WTC11 (cell line): ENCODE measurements around the gene EYA2. TPM values are rescaled to one million over a fixed set of nuclear protein-coding genes. Genes with fewer than 3 reads are reported as not detected.
A peak's percentile ranks its signal among the peaks of the same experiment; 100 is the strongest.

ENCODE experiments used
- ATAC-seq: fragments of 200-7000 bp; cut with Tn5 transposase; 2 replicates; pipeline ENCODE4 v1.10.0; 2021; ENCODE audit warnings: mild to moderate bottlenecking, moderate library complexity
- CTCF ChIA-PET: fragments of 300-600 bp; sonication (Branson Sonifier 250); formaldehyde crosslinking; loops from one replicate; lab custom pipeline; 2021; ENCODE audit warnings: antibody characterized with exemption; lab: Charles Lee
- POLR2A ChIA-PET: fragments of 350-600 bp; sonication (Branson Sonifier 250); formaldehyde crosslinking; loops from one replicate; lab custom pipeline; 2021; ENCODE audit warnings: antibody characterized with exemption; lab: Charles Lee
- DNase-seq: peaks from one replicate; pipeline ENCODE4 v3.0.0; 2021; ENCODE audit warnings: low spot score
- H3K27ac Mint-ChIP-seq: 2 replicates; pipeline ENCODE4 v1.8.0; 2021; ENCODE audit warnings: mixed read lengths
- H3K27me3 Mint-ChIP-seq: 2 replicates; pipeline ENCODE4 v1.8.0; 2021; ENCODE audit warnings: low read depth, mild to moderate bottlenecking, moderate library complexity, mixed read lengths
- H3K36me3 Mint-ChIP-seq: 2 replicates; pipeline ENCODE4 v1.8.0; 2021; ENCODE audit warnings: mixed read lengths
- H3K4me1 Mint-ChIP-seq: 2 replicates; pipeline ENCODE4 v1.8.0; 2022; ENCODE audit warnings: mixed read lengths
- H3K4me3 Mint-ChIP-seq: 2 replicates; pipeline ENCODE4 v1.8.0; 2021; ENCODE audit warnings: mild to moderate bottlenecking, moderate library complexity, mixed read lengths
- H3K9me3 Mint-ChIP-seq: 2 replicates; pipeline ENCODE4 v1.8.0; 2021; ENCODE audit warnings: mixed read lengths
- CBFB ChIP-seq: sonication (generic); formaldehyde crosslinking; IDR thresholded peaks from 2 replicates; pipeline ENCODE4 v1.8.1; 2022; ENCODE audit warnings: mild to moderate bottlenecking, low read depth, missing genetic modification reagents
- FOXP1 ChIP-seq: sonication (generic); formaldehyde crosslinking; IDR thresholded peaks from 2 replicates; pipeline ENCODE4 v1.8.0; 2022; ENCODE audit warnings: missing genetic modification reagents, mild to moderate bottlenecking, moderate library complexity, borderline replicate concordance
- GABPB1 ChIP-seq: sonication (generic); formaldehyde crosslinking; IDR thresholded peaks from 2 replicates; pipeline ENCODE4 v1.8.1; 2023; ENCODE audit warnings: mild to moderate bottlenecking, missing genetic modification reagents
- GTF2I ChIP-seq: fragments of 250-450 bp; sonication (Bioruptor Pico); conservative IDR thresholded peaks from 2 replicates; pipeline ENCODE4 v1.4.0; 2021; ENCODE audit warnings: mild to moderate bottlenecking
- KAT7 ChIP-seq: sonication (generic); formaldehyde crosslinking; IDR thresholded peaks from 2 replicates; pipeline ENCODE4 v1.8.1; 2023; ENCODE audit warnings: missing genetic modification reagents, mild to moderate bottlenecking, borderline replicate concordance
- MXD4 ChIP-seq: fragments of 250-450 bp; sonication (Bioruptor Pico); IDR thresholded peaks from 2 replicates; pipeline ENCODE4 v1.8.0; 2021; ENCODE audit warnings: mild to moderate bottlenecking, moderate library complexity, borderline replicate concordance
- RELA ChIP-seq: sonication (generic); formaldehyde crosslinking; IDR thresholded peaks from 2 replicates; pipeline ENCODE4 v1.8.1; 2022; ENCODE audit warnings: missing genetic modification reagents, mild to moderate bottlenecking, borderline replicate concordance
- RORB ChIP-seq: fragments of 250-450 bp; sonication (Bioruptor Pico); IDR thresholded peaks from 2 replicates; pipeline ENCODE4 v1.9.0; 2021; ENCODE audit warnings: mild to moderate bottlenecking
- SMAD4 ChIP-seq: sonication (generic); formaldehyde crosslinking; IDR thresholded peaks from 2 replicates; pipeline ENCODE4 v1.8.0; 2022; ENCODE audit warnings: mild to moderate bottlenecking, missing genetic modification reagents
- TCF7 ChIP-seq: sonication (generic); formaldehyde crosslinking; IDR thresholded peaks from 2 replicates; pipeline ENCODE4 v1.8.0; 2022; ENCODE audit warnings: mild to moderate bottlenecking, low read depth, missing genetic modification reagents, moderate library complexity
- ZNF121 ChIP-seq: sonication (generic); formaldehyde crosslinking; IDR thresholded peaks from 2 replicates; pipeline ENCODE4 v1.8.0; 2023; ENCODE audit warnings: missing genetic modification reagents
- ZNF219 ChIP-seq: sonication (generic); formaldehyde crosslinking; IDR thresholded peaks from 2 replicates; pipeline ENCODE4 v1.8.0; 2023; ENCODE audit warnings: missing genetic modification reagents, mild to moderate bottlenecking, borderline replicate concordance
- total RNA-seq: library from RNA; stranded (reverse); gene quantifications from 3 replicates; pipeline ENCODE4 v1.2.3, GENCODE V29; 2021
- TF ChIP-seq, protein P1 (sequence below): fragments of 200-600 bp; IDR thresholded peaks from 2 replicates; pipeline ENCODE4 v1.8.0; 2022; ENCODE audit warnings: antibody characterized with exemption
- TF ChIP-seq, protein P2 (sequence below): sonication (generic); formaldehyde crosslinking; IDR thresholded peaks from 2 replicates; pipeline ENCODE4 v1.8.1; 2022; ENCODE audit warnings: missing genetic modification reagents, borderline replicate concordance
- TF ChIP-seq, protein P3 (sequence below): fragments of 250-450 bp; sonication (Bioruptor Pico); IDR thresholded peaks from 2 replicates; pipeline ENCODE4 v1.9.0; 2021; ENCODE audit warnings: moderate library complexity, mild to moderate bottlenecking, inconsistent platforms, borderline replicate concordance
- TF ChIP-seq, protein P4 (sequence below): sonication (generic); formaldehyde crosslinking; IDR thresholded peaks from 2 replicates; pipeline ENCODE4 v1.8.1; 2022; ENCODE audit warnings: mild to moderate bottlenecking, moderate library complexity, missing genetic modification reagents
- TF ChIP-seq, protein P5 (sequence below): sonication (generic); formaldehyde crosslinking; IDR thresholded peaks from 2 replicates; pipeline ENCODE4 v1.8.0; 2022; ENCODE audit warnings: mild to moderate bottlenecking, missing genetic modification reagents
- TF ChIP-seq, protein P6 (sequence below): sonication (generic); formaldehyde crosslinking; IDR thresholded peaks from 2 replicates; pipeline ENCODE4 v1.8.0; 2022; ENCODE audit warnings: mild to moderate bottlenecking, missing genetic modification reagents

Gene EYA2
- total RNA-seq, 1 experiment from 2014 or later: 1.5 TPM

DNA sequence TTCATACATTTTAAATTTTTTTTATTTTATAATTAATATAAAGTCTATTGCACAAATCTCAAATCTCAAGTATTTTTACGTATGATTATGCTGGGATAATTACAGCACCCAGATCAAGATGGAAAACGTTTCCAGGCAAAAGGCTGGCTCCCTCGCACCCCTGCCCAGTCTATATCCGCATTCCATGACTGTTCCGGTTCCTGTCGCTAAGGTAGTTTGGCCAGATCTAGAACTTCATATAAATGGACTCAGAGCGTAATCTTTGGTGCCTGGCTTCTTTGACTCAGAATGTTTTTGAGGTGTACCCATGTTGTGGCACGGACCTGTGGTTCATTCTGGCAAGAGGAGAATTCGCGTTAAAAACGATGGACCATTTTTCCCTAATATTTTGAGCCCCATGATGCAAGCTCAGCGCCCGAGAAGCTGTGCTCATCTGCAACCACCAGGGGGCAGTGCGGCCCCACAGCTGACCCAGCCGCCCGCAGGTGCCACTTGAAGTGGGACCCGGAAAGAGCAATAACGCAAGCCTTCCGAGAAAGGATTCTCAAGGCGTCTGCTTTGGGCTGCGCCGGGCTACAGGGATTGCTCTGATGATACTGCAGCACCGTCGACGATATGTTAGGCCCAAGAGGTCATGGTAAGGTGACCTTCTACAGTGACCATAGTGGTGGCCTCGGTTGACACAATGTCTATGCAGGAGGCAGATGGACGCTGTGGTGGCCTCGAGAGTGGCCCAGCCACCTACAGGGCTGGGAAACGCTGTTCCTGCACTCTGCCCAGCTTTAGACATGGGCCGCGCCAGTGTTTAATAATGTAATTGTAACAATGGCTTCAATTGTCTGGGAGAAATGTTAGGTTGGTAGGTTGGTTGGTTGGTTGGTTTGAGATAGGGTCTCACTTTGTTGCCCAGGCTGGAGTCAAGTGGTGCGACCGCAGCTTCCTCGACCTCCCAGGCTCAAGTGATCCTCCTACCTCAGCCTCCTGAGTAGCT lies 301.7 kb downstream of the EYA2 start:
- Mint-ChIP-seq H3K9me3 (no peaks in the 10 kb centered on the region), H3K36me3 (no peaks in the 10 kb centered on the region), H3K4me3 (no peak overlapping the region), H3K27me3 (no peaks in the 10 kb centered on the region), H3K4me1 (0 out of 2 replicates have a peak, but pooled peaks cover 2% of the 10 kb centered on the region), H3K27ac (no peak overlapping the region)
- POLR2A ChIA-PET: interaction anchor here (1.0 kb wide), 1 partner anchor 188 kb away, joined by 3 read pairs; no protein-coding TSS in a partner anchor
- ATAC-seq (peak; percentile 87), DNase-seq (peak; percentile 91)
- TF ChIP-seq ZNF121 (CRISPR knock-in tag): peak; percentile 78
- TF ChIP-seq, protein P1, sequence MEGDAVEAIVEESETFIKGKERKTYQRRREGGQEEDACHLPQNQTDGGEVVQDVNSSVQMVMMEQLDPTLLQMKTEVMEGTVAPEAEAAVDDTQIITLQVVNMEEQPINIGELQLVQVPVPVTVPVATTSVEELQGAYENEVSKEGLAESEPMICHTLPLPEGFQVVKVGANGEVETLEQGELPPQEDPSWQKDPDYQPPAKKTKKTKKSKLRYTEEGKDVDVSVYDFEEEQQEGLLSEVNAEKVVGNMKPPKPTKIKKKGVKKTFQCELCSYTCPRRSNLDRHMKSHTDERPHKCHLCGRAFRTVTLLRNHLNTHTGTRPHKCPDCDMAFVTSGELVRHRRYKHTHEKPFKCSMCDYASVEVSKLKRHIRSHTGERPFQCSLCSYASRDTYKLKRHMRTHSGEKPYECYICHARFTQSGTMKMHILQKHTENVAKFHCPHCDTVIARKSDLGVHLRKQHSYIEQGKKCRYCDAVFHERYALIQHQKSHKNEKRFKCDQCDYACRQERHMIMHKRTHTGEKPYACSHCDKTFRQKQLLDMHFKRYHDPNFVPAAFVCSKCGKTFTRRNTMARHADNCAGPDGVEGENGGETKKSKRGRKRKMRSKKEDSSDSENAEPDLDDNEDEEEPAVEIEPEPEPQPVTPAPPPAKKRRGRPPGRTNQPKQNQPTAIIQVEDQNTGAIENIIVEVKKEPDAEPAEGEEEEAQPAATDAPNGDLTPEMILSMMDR: peak; percentile 99
- no peak for TF ChIP-seq TCF7 (CRISPR knock-in tag)
- TF ChIP-seq RORB: no peak
- TF ChIP-seq FOXP1: peak; percentile 33; the same call in 1 of the 2 replicates
- peak; percentile 91 for TF ChIP-seq GABPB1
- CTCF ChIA-PET: interaction anchor here (0.5 to 1.6 kb wide), 31 partner anchors 10 to 1178 kb away, joined by 3 to 40 read pairs (median 4); partner anchors contain the start of gene NCOA3

DNA sequence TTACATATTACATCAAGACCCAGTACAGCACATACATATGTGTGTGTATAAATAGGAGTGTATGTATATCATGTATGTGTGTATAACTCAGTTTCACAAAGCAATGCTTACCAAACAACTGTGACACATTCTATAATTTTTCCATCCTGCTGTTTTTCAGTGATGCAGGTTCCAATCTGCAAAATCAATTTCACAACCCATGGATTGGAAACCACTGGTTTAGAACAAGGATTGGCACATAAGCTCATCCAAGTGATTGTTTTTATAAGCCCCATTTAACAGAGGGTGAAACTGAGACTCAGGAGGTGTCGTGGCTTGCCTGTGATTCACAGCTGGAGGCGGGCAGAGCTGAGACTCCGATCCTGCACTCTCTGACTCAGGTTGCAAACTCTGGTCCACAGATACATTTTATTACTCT lies 303.6 kb downstream of the EYA2 start:
- no peaks in the 10 kb centered on the region for H3K9me3 Mint-ChIP-seq
- no peak overlapping the region for H3K27ac Mint-ChIP-seq
- CTCF ChIA-PET: interaction anchor here (1.6 to 2.6 kb wide), 2 partner anchors 8 to 186 kb away, joined by 6 to 21 read pairs; no protein-coding TSS in a partner anchor
- TF ChIP-seq, protein P2, sequence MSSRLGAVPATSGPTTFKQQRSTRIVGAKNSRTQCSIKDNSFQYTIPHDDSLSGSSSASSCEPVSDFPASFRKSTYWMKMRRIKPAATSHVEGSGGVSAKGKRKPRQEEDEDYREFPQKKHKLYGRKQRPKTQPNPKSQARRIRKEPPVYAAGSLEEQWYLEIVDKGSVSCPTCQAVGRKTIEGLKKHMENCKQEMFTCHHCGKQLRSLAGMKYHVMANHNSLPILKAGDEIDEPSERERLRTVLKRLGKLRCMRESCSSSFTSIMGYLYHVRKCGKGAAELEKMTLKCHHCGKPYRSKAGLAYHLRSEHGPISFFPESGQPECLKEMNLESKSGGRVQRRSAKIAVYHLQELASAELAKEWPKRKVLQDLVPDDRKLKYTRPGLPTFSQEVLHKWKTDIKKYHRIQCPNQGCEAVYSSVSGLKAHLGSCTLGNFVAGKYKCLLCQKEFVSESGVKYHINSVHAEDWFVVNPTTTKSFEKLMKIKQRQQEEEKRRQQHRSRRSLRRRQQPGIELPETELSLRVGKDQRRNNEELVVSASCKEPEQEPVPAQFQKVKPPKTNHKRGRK (CRISPR knock-in tag): no peak
- TF ChIP-seq, all 79 proteins: peak for 0
- POLR2A ChIA-PET: interaction anchor here (0.6 kb wide), 1 partner anchor 205 kb away, joined by 5 read pairs; no protein-coding TSS in a partner anchor
- ATAC-seq: no peak
- Mint-ChIP-seq H3K36me3 (no peaks in the 10 kb centered on the region), H3K27me3 (no peaks in the 10 kb centered on the region), H3K4me3 (no peak overlapping the region), H3K4me1 (0 out of 2 replicates have a peak, but pooled peaks cover 2% of the 10 kb centered on the region)
- no peak for DNase-seq

DNA sequence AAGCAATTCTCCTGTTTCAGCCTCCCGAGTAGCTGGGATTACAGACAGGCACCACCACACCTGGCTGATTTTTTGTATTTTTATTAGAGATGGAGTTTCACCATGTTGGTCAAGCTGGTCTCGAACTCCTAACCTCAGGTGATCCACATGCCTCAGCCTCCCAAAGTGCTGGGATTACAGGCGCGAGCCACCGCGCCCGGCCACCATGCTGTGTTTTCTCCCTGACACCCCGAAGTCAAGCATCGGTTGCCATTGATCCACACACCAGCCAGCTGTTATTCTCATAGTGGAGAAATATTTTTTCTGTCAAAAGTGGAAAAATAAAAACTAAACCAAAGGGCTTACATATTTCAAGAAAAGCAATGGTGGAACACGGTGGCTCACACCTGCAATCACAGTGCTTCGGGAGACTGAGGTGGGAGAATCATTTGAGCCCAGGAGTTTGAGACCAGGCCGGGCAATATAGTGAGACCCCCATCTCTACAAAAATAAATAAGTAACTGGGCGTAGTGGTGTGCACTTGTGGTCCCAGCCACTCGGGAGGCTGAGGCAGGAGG lies 304.4 kb downstream of the EYA2 start:
- Mint-ChIP-seq H3K27me3 (no peaks in the 10 kb centered on the region), H3K4me1 (0 out of 2 replicates have a peak, but pooled peaks cover 2% of the 10 kb centered on the region), H3K9me3 (no peaks in the 10 kb centered on the region), H3K4me3 (no peak overlapping the region), H3K36me3 (no peaks in the 10 kb centered on the region), H3K27ac (no peak overlapping the region)
- ATAC-seq: no peak
- ChIA-PET CTCF (interaction anchor here (0.8 to 2.6 kb wide), 4 partner anchors 8 to 304 kb away, joined by 4 to 21 read pairs (median 5); no protein-coding TSS in a partner anchor), POLR2A (interaction anchor here (0.6 kb wide), 1 partner anchor 204 kb away, joined by 5 read pairs; no protein-coding TSS in a partner anchor)
- no peak for DNase-seq
- TF ChIP-seq, protein P3, sequence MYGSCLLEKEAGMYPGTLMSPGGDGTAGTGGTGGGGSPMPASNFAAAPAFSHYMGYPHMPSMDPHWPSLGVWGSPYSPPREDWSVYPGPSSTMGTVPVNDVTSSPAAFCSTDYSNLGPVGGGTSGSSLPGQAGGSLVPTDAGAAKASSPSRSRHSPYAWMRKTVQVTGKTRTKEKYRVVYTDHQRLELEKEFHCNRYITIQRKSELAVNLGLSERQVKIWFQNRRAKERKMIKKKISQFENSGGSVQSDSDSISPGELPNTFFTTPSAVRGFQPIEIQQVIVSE: no peak
- TF ChIP-seq MXD4 (no peak), GTF2I (CRISPR knock-in tag) (no peak), CBFB (CRISPR knock-in tag) (no peak), ZNF219 (CRISPR knock-in tag) (no peak), RELA (CRISPR knock-in tag) (no peak), SMAD4 (CRISPR knock-in tag) (no peak), KAT7 (no peak)
- TF ChIP-seq, protein P4, sequence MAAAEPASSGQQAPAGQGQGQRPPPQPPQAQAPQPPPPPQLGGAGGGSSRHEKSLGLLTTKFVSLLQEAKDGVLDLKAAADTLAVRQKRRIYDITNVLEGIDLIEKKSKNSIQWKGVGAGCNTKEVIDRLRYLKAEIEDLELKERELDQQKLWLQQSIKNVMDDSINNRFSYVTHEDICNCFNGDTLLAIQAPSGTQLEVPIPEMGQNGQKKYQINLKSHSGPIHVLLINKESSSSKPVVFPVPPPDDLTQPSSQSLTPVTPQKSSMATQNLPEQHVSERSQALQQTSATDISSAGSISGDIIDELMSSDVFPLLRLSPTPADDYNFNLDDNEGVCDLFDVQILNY (CRISPR knock-in tag): no peak
- TF ChIP-seq, protein P5, sequence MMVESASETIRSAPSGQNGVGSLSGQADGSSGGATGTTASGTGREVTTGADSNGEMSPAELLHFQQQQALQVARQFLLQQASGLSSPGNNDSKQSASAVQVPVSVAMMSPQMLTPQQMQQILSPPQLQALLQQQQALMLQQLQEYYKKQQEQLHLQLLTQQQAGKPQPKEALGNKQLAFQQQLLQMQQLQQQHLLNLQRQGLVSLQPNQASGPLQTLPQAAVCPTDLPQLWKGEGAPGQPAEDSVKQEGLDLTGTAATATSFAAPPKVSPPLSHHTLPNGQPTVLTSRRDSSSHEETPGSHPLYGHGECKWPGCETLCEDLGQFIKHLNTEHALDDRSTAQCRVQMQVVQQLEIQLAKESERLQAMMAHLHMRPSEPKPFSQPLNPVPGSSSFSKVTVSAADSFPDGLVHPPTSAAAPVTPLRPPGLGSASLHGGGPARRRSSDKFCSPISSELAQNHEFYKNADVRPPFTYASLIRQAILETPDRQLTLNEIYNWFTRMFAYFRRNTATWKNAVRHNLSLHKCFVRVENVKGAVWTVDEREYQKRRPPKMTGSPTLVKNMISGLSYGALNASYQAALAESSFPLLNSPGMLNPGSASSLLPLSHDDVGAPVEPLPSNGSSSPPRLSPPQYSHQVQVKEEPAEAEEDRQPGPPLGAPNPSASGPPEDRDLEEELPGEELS (CRISPR knock-in tag): no peak
- TF ChIP-seq, protein P2 (CRISPR knock-in tag): no peak
- TF ChIP-seq, protein P6, sequence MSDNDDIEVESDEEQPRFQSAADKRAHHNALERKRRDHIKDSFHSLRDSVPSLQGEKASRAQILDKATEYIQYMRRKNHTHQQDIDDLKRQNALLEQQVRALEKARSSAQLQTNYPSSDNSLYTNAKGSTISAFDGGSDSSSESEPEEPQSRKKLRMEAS (CRISPR knock-in tag): no peak
